NCI-H2171 treated with DMSO at 0.1 percent for 48 hours (cell line): ENCODE data around the gene CCDC63.
A peak's percentile ranks its signal among the peaks of the same experiment; 100 is the strongest.

ENCODE experiments used
- DNase-seq: peaks from one replicate; lab custom pipeline; 2025; lab: John Stamatoyannopoulos, UW

CCDC63 gene

DNA sequence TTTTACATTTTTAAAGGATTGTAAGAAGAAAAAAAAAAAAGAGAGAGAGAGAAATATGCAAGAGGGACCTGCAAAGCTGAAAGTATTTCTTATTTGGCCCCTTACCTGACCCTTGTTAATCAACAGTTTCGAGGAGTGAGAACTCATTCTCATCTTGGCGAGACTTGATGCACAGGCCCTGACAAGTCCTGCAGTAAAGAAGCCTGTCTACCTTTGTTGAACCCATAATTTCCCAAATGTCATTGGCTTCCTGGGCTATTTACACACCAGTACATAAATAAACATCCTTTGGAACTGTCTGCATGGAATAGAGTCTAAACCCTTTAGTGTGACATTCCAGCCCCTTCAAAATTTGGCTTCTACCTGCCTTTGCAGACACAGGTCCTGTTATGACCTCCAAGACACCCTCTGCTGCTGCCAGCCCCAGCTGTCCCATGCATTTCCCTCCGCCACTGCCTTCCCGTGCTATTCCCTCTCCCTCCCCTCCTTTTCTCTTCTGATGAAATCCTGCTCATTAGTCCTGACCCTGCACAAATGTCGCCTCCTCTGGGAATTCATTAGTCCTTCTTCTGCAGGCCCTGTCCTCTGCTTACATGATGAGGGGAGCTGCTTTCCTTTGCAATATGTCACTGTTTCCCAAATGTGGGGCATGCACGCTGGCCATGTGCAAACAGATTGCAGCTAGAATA lies 38.5 kb downstream of the CCDC63 start:
- DNase-seq: peak; percentile 58

DNA sequence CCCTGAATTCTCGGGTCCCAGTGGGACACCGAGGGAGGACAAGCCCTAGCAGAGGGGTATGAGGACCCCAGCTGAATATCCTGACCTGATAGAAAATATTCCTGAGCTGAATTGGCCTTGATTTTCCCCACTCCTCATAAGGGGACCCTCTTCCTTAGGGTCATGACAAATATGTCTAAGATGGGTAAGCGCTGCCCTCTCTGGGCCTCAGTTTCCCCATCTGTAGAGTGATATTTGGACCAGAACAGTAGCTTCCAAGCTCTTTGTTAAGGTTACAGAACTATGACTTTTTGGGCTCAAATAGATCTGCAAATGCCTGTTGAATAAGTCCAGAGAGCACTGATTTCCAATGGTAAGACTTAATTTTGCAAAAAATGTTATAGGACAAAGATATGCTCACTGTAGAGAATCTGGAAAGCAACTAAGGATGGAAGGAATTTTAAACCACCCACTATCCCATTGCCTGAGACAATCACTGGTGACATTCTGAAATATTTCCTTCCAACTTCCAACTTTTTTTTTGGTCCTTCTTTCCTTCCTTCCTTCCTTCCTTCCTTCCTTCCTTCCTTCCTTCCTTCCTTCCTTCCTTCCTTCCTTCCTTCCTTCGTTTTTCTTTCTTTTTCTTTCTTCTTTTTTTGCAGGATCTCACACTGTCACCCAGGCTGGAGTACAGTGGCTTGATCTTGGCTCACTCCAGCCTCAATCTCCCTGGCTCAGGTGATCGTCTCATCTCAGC lies 41.6 kb downstream of the CCDC63 start:
- no peak for DNase-seq

DNA sequence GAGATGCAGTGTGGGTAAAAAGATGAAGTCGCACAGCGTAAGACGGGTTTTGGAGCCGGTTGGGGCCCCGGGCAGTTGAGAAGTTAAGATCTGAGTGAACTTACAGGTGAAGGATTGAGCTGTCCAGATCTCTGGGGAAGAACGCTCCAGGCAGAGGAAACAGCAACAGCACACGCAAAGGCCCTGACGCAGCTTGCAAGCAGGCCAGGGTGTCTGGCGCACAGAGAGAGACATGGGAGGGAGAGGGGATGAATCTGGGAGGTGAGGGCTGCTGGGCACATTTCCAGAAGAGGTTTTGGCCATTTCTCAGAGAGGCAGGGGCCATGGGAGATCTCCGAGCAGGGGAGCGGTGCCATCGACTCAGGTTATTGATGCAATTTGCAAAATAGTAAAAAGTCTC lies 42.6 kb downstream of the CCDC63 start:
- no peak for DNase-seq

DNA sequence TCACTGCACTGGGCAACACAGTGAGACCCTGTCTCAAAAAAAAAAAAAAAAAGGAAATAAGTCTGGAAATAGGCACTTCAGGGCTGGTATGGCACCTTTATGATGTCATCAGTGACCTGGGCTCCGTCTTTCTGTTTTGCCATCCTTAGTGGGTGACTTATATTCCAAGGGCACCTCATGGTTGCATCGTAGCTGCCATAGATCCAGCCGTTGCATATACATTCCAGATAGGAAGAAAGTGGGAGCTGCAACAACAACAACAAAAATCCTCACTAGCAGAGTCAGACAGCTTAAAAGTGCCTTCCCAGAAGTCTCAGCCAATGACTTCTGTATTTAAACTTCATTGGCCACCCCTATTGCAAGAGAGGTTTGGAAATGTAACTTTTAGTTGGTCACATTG lies 47.2 kb downstream of the CCDC63 start:
- DNase-seq: no peak

DNA sequence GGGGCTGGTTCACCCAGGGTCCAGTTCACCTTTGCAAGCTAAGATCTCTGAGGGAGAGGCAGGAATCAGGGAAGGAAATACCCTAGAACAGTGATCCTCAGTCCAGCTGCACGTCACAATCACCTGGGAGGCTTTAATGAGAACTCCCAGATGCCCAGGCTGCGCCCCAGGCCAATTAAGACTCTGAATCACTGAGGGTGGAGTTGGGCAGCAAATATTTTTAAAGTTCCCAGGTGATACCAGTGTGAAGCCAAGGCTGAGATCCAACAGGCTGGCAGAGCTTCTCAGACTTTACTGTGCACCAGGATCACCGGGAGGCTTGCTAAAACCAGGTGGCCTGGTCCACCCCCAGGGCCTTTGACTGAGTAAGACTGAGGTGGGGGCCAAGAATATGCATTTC lies 49.8 kb downstream of the CCDC63 start:
- no peak for DNase-seq

- no peak for DNase-seq
Observed at GRCh38 chr12:110901401-110901800, 54.6 kb downstream of the CCDC63 start.

GRCh38 chr12:110903511-110903910 lies 56.7 kb downstream of the CCDC63 start:
- no peak for DNase-seq

DNA sequence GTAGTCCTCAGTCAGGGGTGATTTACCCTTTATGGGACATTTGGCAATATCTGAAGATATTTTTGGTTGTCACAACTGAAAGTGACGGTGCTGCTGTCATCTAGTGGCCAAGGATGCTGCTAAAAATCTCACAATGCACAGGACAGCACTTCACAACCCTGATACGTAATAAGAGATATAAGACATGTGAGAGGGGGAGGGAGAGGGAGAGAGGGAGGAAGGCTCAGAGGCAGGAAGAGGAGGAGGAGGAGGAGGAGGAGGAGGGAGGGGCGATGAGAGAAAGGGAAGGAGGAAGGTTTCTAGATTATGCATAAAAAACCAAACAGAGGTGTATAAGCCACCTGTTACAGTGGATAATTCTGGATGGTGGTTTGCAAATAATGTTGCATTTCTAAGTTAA lies 59.3 kb downstream of the CCDC63 start:
- no peak for DNase-seq

GRCh38 chr12:110906516-110906915 lies 59.7 kb downstream of the CCDC63 start:
- DNase-seq: no peak

DNA sequence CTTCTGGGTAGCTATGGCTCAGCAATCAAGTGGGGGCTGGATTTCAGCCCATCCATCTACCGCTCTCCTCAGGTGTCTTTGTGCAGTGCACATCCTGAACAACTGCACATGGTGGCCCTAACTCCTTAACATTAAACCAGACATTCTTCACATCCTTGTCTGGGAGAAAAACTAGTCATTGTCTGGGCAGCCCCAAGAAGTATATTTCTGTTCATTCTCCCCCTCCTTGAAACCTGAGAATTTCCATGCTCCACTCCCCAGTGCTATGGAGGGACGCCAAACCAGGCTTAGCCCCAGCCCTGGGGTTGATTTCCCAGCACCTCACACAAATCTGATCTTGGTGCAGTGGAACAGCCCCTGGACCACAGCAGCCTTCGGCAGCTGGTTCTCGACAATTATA lies 60.2 kb downstream of the CCDC63 start:
- no peak for DNase-seq

DNA sequence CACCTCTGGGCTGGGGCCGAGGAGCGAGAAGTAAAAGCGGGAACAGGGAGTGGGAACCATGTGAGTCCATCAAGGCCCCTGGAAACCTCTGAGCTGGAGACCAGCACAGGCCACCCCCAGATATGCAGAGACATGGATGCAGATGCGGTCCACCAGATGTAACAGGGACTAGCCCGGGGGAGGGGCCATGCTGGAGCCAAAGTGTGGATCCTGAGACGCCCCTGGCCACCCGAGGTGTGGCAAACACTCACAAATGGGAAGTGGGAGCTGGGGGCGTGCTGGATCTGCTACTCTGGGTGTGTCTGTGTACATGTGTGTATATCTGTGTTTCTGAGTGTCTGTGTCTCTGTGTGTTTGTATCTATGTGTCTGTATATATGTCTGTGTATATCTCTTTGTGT lies 60.8 kb downstream of the CCDC63 start:
- DNase-seq: no peak

GRCh38 chr12:110908377-110909152 lies 61.8 kb downstream of the CCDC63 start:
- DNase-seq: no peak

DNA sequence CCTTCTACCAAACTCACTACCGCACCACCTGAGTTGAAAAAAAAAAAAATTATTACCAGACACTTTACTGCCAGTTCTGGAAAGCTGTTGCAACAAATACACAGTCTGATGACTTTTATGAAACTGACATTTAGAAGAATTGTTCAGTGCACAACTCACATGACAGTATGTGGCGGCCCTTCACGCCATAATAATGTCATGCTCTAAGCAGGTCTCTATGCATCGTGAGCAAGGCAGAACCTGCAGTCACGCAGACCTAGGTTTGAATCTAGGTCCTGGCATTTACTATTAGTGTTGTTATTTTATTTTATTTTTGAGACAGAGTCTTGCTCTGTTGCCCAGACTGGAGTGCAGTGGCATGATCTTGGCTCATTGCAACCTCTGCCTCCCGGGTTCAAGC lies 65.5 kb downstream of the CCDC63 start:
- DNase-seq: no peak

DNA sequence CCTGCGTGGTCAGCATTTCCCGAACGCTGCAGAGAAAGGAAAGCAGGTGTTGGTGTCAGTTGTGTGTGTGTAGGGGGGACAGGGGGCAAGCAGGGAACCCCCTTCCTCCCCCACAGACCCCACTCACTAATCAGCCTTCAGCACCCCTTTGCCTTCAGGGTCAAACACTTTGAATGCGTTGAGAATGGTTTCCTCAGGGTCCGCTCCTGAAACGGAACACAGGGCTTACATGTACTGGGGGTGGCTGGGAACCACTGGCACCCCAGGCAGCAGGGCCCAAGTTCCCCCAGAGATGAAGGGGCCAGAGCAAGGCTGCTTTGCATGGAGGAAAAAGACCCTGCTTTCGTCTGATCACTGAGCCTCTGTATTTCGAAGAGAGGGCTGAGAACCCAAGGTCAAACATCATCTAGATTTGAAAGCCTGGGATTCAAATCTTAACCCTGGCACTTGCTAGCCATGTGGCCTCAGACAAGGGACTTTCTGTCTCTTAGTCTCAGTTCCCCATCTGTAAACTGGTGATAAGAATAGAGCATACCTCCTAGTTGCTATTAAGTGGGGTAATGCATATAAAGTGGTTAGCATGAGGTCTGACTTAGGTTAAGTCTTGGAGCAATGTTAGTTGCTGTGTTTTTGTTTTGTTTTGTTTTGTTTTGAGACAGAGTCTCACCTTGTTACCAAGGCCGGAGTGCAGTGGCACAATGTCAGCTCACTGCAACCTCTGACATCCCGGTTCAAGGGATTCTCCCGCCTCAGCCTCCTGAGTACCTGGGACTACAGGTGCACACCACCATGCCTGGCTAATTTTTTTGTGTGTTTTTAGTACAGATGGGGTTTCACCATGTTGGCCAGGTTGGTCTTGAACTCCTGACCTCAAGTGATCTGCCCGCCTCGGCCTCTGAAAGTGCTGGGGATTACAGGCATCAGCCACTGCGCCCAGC lies 66.6 kb downstream of the CCDC63 start:
- DNase-seq: no peak

- no peak for DNase-seq
Observed at GRCh38 chr12:110916295-110916875, 69.6 kb downstream of the CCDC63 start.

GRCh38 chr12:110917467-110917866 lies 70.7 kb downstream of the CCDC63 start:
- DNase-seq: no peak

DNA sequence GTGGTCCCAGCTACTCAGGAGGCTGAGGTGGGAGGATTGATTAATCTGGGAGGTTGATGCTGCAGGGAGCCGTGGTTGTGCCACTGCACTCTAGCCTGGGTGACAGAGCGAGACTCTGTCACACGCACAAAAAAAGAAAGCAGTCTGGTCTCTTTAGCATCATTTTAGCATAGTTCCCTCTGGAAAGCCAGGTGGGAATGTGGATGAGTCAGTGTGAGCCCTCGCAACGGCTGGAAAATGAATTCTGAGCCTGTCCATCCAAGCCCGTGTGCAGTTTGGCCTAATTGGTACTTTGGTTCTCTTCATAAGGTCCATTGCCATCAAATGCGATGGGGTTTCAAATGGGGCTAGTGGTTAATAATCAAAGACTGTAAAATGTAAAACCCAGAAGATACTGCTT lies 71.2 kb downstream of the CCDC63 start:
- no peak for DNase-seq

DNA sequence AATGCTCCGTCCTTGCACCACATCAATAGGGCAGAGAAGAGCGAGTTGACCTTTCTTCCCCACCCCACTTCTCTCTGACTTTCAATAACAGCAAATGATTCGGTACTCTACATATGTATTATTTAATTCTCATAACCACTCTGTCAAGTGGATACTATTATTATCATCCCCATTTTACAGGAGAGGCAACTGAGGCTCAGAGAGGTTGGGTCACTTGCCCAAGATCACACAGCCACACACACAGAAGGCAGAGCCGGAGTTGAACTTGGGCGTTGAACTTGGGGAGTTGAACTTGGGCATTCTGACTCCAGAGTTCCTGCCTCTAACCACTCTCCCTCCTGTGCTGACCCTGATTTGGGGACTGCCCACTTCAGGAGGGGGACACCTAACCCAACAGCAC lies 72.9 kb downstream of the CCDC63 start:
- DNase-seq: no peak

GRCh38 chr12:110920324-110920910 lies 73.6 kb downstream of the CCDC63 start, which contains the start of gene MYL2:
MYL2 (minus strand) TSS chr12:110920579; CDS start chr12:110920529, 50 bp downstream.
- no peak for DNase-seq

DNA sequence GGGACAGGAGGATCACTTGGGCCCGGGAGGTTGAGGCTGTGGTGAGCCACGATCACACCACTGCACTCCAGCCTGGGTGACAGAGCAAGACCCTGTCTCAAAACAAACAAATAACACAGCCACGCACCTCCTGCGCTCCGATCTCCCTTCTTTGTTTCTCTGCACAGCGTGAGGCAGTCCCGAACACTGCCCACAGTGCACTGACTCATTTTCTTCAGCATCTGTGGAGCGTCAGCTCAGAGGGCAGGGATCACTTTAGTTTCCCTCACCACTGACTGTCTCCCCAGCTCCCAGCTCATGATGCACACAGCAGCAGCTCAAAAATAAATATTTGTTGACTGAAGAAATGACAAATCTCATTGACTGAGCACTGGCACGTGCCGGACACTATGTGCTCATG lies 74.5 kb downstream of the CCDC63 start:
- no peak for DNase-seq

DNA sequence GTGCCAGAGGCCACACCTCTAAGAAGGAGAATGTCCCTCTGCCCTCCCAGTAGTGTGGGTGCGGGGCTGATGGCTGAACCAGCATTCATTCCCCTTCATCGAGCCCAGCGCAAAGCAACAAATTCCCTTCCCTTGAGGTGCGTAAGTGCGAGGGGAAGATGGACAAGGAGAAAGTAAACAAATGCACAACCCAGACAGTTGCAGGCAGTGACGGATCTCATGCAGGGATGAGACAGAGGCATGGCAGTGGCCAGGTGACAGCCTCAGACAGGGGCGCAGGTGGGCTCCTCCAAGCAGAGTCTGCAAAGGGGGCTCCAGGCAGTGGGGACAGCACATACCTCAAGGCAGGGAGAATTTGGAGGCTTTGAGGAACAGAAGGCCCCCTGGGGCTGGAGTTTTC lies 75.9 kb downstream of the CCDC63 start:
- DNase-seq: no peak
